Stimulated activated CD8-positive, alpha-beta memory T cell treated with anti-CD3 and anti-CD28 coated beads, Interleukin-7, amount 100 ng/mL, for 4 hours (primary cell): ENCODE data around the gene SUSD6.

Source experiments
- DNase-seq, 2 donors: peaks; one replicate each; pipeline ENCODE4 v3.0.0-alpha.2; 2020; ENCODE audit warnings: low read depth in 2 of 2

The SUSD6 gene

DNA sequence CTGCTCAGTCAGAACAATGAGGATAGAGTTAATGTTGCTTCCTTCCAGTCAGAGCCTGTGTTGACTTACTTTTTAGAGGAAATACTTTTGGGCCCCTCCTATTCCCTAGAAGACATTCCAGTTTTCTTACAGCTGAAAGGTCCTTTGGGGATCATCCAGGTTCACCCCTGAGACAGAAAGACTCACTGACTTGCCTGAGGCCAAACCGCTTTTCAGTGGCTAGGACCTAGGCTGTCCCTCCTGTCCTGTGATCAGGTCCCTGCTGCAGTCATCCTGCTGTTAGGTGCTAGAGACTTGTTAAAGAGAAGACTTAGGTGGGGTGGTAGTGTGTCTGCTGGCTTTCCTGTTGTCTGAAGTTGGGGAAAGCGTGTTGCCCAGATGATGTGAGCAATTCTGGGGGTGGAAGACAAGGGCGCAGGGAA, 39.6 kb downstream of the SUSD6 start:
- no peak for DNase-seq

- DNase-seq, result no peak
Measured at GRCh38 chr14:69651664-69652063, 40.3 kb downstream of the SUSD6 start.

DNA sequence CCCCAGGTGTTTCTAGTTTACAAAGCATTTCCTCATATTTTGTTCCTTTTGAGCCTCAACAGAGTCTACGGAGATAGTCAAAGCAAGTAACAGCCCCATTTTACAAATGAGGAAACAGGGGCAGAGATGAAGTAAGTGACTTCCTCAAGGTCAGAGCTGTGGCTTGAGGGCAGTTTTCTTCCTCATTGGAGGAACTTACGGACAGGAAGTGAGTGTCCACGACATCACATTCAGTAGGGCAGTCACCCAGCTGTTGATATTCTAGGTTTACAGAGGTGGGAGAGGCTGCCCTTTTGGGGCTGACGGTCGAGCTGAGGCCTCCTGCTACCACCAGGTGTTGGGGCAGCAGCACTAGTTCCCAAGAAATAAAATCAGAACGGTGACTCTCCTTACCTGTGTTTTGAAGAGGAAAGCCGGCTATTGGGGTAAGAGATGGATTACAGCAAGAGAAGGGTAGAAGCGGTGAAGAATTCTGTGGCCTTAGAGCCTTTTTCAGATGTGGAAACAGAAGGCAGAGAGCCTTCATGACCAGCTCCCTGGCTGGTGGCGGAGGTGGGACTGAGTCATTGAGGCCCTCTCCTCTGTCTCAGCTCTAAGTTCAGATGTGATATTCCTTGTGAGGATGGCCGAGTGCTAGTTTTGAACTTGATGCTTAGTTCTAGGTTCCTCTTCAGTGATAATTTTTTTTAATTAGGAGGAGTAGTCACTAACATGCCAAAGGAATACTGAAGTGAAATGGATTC, 41.7 kb downstream of the SUSD6 start:
- no peak for DNase-seq

DNA sequence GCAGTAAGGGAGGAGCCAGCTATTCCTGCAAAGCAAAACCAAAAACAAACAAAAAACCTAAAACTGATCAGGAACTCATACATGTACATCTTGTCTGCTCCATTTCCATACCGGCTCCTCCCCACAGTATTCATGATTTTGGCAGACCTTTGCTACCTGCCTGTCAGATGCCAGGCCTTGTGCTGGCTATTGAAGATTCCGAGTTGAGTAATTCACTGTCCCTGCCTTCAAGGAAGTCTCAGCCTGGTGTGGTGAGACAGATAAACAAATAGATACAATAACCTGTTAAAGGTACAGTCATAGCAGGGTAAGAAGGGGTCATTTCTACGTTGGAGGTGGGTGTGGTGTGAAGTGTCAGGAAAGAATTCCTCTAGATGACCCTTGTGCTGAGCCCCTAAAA, 42.7 kb downstream of the SUSD6 start:
- no peak for DNase-seq

GRCh38 chr14:69657950-69658355, 46.6 kb downstream of the SUSD6 start:
- DNase-seq, result no peak

- peak in 1 of 2 donors; percentile 34 for DNase-seq
Measured at GRCh38 chr14:69658664-69659261, 47.4 kb downstream of the SUSD6 start.

- DNase-seq, result no peak
Measured at GRCh38 chr14:69660344-69661193, 49.2 kb downstream of the SUSD6 start.

DNA sequence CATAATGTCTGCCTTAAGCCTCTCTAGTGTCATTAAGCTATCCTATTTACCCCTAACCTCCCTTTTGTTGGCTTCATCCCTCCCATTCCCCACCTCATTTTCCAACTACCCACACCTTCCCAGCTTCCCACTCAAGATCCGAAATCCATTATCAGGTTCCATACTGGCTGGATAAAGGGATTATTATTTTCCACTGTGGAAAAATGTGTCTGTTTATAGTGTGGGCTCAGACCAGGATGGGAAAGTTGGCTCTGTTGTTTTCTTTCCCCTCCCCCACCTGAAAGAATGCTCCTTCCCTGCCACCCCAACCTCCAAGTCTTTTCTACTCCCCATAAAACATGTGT, 49.8 kb downstream of the SUSD6 start:
- DNase-seq, result no peak

- no peak for DNase-seq
Measured at GRCh38 chr14:69662636-69663299, 51.4 kb downstream of the SUSD6 start.

GRCh38 chr14:69663300-69663643, 51.9 kb downstream of the SUSD6 start:
- DNase-seq, result no peak

DNA sequence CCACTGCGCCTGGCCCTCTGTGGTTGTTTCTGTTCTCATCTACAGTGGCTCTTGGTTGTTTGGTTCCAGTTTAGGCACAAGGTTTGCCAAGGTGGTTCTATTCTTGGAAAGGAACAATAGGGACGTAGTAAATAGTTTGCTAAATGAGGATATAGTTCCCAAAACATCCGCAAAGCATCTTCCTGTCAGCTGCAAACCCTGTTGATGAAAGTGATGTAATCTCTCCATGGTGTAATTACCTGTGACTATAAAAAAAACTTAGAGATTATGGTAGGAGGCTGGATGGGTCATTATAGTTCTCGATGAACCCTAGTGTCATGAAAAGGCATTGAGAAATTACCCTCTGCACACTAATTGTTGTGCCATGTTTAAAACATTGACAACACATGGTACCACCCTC, 52.9 kb downstream of the SUSD6 start:
- DNase-seq, result no peak

DNA sequence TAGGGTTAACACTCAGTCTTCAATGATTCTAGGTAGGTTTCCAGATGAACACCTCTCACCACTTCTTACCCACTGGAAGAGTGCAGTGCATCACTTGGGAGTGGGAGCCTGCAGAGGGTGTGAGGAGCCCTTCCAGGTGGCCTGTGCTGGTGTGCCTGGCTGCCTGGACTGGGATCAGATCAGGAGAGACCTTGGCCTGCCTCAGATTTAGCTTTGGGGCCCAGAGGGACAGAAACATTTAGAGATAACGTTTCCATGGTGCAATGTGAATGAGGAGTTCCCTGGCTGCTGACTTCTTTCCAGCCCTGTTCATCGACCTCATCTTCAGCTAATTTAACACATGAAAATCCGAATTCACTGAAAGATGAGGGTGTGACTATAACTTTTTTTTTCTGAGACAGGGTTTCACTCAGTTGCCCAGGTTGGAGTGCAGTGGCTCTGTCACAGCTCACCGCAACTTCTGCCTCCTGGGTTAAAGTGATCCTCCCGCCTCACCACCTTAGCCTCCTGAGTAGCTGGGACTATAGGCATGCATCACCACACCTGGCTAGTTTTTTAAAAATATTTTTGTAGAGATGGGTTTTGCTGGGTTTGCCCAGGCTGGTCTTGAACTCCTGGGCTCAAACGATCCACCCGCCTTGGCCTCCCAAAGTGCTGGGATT, 53.6 kb downstream of the SUSD6 start:
- no peak for DNase-seq

GRCh38 chr14:69665631-69666030, 54.2 kb downstream of the SUSD6 start:
- DNase-seq, result no peak

- DNase-seq, result no peak
Measured at GRCh38 chr14:69666112-69666511, 54.7 kb downstream of the SUSD6 start.

- DNase-seq, result no peak
Measured at GRCh38 chr14:69666690-69667211, 55.4 kb downstream of the SUSD6 start.

GRCh38 chr14:69667938-69668335, 56.5 kb downstream of the SUSD6 start:
- DNase-seq, result no peak

GRCh38 chr14:69669375-69669774, 58.0 kb downstream of the SUSD6 start:
- DNase-seq, result no peak

DNA sequence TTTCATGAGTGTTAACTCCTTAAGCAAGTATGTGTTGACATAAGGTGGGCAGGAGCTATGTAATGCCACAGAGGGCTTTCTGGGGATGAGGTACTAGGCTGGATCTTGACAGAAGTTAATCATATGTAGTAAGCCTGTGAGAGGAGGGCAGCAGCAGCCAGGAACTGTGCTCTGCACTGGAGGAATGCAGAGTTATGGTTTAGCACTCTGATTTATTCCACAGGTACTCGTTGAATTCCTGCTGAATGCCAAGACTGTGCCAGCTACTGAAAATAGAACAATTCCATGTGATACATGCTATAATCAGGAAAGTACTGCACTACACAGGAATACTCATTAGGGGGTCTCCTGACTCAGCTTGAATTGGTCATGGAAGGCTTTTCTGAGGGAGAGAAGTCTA, 58.7 kb downstream of the SUSD6 start:
- no peak for DNase-seq

DNA sequence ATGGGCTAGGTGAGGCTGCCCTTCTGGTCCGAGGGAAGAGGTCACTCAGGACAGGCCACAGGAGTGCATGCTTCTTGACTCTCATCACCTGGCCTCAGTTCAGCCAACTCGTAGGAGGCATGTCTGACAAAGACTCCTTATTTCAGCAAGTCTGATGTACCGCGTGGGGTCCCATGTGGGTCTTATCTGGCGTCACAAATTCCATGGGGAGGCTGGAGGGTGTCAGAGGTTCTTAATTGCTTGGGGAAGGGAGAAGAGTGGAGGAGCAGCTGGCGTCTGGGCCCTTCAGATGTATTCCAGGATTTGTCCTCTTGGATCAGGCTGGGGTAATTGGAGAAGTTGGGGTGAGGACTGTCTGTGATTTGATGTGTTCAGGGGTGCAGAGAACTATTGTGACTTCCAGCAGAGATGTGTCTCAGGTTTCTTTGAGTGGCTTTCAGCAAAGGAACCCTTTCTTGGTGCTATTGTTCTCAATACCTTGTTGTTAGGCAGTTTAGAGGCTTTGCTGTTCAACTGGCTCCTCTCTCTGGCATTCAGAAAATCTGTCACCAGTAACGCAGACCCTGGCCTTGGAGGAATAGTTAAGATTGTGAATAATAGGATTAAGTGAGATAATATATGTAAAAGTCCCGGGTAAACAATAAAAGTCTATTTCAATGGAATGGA, 60.1 kb downstream of the SUSD6 start:
- no peak for DNase-seq

- DNase-seq, result no peak
Measured at GRCh38 chr14:69672356-69672755, 61.0 kb downstream of the SUSD6 start.

GRCh38 chr14:69673104-69673503, 61.7 kb downstream of the SUSD6 start:
- DNase-seq, result no peak
